ENCODE measurements around the gene HOXB2. TPM values are rescaled to one million over a fixed set of nuclear protein-coding genes. Genes with fewer than 3 reads are reported as not detected.
A peak's percentile ranks its signal among the peaks of the same experiment; 100 is the strongest.

The HOXB2 gene
- total RNA-seq, 1 donor from 2014 or later = 5.3 TPM

- DNase-seq (ENCODE audit: low read depth, low spot score) = no peak
These were observed 8.3 kb upstream of the HOXB2 start for GRCh38 chr17:48553190-48553547.

GRCh38 chr17:48552466-48553189 lies 7.7 kb upstream of the HOXB2 start:
- DNase-seq (ENCODE audit: low read depth, low spot score) = no peak

GRCh38 chr17:48551596-48552465 lies 6.9 kb upstream of the HOXB2 start:
- DNase-seq (ENCODE audit: low read depth, low spot score) = no peak

- DNase-seq (ENCODE audit: low read depth, low spot score) = no peak
These were observed 6.3 kb upstream of the HOXB2 start for GRCh38 chr17:48551214-48551555.

- no peak for DNase-seq (ENCODE audit: low read depth, low spot score)
These were observed 5.7 kb upstream of the HOXB2 start for GRCh38 chr17:48550502-48551213.

- no peak for DNase-seq (ENCODE audit: low read depth, low spot score)
These were observed 5.1 kb upstream of the HOXB2 start for GRCh38 chr17:48549914-48550501.

GRCh38 chr17:48549281-48549630 lies 4.3 kb upstream of the HOXB2 start:
- DNase-seq (ENCODE audit: low read depth, low spot score) = no peak

- no peak for DNase-seq (ENCODE audit: low read depth, low spot score)
These were observed 3.8 kb upstream of the HOXB2 start for GRCh38 chr17:48548523-48549280.

- DNase-seq (ENCODE audit: low read depth, low spot score) = no peak
These were observed 3.1 kb upstream of the HOXB2 start for GRCh38 chr17:48547808-48548522.

GRCh38 chr17:48546924-48547807 lies 2.3 kb upstream of the HOXB2 start:
- DNase-seq (ENCODE audit: low read depth, low spot score) = no peak

GRCh38 chr17:48546137-48546923 lies 1.4 kb upstream of the HOXB2 start:
- DNase-seq (ENCODE audit: low read depth, low spot score) = no peak

- DNase-seq (ENCODE audit: low read depth, low spot score) = no peak
These were observed 630 bp upstream of the HOXB2 start for GRCh38 chr17:48545539-48545938.

- peak; percentile 47 for DNase-seq (ENCODE audit: low read depth, low spot score)
These were observed 424 bp downstream of the HOXB2 start for GRCh38 chr17:48544349-48545021.

GRCh38 chr17:48543854-48544348 lies 1.0 kb downstream of the HOXB2 start:
- DNase-seq (ENCODE audit: low read depth, low spot score) = no peak

GRCh38 chr17:48543107-48543853 lies 1.6 kb downstream of the HOXB2 start:
- DNase-seq (ENCODE audit: low read depth, low spot score) = no peak

GRCh38 chr17:48542698-48543106 lies 2.2 kb downstream of the HOXB2 start:
- DNase-seq (ENCODE audit: low read depth, low spot score) = no peak

GRCh38 chr17:48542114-48542656 lies 2.7 kb downstream of the HOXB2 start:
- DNase-seq (ENCODE audit: low read depth, low spot score) = no peak
